Measurements from ENCODE around the gene FSTL5.

FSTL5 gene

DNA sequence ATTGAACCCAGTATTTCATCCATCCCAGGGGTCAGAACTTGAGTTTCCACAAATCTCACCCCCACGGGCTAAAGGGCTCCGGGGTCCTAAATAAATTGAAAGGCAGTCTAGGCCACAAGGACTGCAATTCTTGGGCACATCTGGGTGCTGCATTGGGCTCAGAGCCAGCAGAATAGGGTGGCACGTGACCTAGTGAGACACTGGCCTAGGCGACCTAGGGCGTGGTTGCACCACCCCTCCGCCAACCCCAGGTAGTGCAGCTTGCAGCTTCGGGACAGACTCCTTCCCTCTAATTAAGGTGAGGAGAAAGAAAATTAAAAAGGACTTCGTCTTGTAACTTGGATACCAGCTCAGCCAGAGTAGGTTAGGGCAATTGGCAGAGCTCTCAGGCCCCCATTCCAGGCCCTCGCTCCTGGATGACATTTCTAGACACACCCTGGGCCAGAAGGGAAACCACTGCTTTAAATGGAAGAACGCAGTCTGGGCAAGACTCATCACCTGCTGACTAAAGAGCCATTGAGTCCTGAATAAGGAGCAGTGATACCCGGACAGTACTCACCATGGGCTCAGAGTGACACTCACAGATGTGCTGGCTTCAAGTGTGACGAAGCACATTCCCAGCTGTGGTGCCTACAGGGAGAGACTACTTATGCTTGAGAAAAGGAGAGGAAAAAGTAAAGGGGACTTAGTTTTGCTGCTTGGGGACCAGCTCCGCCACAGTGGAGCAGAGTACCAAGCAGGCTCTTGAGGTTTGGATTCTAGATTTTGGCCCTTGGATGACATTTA, 735.4 kb downstream of the FSTL5 start:
- FAIRE-seq = no peak

DNA sequence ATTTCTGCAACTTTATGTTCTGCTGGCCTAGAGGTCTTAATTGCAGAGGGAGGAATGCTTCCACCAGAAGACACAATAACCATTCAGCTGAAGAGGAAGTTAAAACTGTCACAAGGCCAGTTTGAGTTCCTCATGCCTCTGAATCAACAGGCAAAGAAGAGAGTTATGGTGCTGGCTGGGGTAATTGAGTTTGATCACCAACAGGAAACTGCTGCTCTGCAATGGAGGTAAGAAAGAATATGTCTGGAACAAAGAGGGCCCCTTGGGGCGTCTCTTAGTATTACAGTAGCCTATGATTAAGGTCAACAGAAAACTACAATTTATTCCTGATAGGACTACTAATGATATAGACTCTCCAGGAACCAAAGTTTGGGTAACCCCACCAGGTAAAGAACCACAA, 744.0 kb downstream of the FSTL5 start:
- no peak for FAIRE-seq

DNA sequence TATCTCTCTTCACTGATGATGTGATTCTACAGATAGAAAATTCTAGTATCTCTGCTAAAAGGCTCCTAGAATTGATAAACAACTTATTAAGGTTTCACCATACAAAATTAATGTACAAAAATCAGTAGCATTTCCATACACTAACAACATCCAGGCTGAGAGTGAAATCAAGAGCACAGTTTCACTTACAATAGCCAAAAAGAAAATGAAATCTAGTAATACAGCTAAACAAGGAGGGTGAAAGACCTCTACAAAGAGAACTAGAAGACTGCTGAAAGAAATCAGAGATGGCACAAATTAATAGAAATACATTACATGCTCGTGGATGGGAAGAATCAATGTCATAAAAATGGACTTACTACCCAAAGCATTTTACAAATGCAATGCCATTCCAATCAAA, 751.9 kb downstream of the FSTL5 start:
- no peak for FAIRE-seq

DNA sequence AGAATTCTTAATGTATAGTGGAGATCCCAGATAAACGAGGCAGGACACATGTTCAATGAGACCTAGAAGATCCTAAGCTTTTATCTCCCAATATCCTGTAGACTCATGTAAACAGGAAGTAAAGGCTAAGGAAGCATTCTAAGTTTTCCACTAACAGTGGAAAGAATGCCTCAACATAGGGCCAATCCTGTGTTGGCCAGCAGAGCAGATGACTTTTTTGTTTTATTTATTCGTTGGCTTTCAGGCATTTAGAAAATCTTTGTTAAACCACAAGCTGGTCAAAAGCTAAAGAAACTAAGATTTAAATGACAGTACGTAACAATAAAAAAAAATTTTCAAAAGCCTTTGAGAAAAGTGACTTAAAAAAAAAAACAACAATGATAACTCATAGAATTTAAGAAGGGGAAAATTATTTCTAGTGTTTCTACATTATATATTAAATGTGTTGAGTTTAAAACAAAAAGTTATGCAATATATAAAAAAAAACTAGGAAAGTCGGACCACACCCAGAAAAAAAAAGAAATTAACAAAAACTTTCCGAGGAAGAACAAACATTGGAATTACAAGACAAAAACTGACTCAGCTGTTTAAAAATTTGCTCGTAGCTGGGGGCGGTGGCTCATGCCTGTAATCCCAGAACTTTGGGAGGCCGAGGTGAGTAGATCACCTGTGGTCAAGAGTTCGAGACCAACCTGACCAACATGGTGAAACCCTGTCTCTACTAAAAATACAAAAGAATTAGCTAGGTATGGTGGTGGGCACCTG, 759.3 kb downstream of the FSTL5 start:
- no peak for FAIRE-seq

DNA sequence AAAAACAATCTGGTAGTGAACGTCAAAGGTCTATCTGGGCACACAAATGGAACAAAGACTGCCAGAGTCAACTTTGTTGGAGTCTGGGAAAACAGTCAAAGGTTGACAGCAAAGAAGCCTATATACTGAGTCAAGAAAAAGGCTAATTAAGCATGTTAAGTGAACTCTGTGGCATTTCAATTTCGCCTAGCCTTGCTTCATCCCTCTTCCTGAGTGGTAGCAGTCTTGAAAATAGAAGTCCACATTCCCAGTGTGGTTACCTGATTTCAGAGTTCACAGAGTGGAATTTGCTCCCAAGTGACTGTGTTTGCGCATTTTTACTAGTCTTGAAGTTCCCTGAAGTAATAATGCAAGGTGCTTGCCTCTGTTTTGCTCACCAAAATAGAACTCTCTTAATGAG, 760.0 kb downstream of the FSTL5 start:
- no peak for FAIRE-seq

DNA sequence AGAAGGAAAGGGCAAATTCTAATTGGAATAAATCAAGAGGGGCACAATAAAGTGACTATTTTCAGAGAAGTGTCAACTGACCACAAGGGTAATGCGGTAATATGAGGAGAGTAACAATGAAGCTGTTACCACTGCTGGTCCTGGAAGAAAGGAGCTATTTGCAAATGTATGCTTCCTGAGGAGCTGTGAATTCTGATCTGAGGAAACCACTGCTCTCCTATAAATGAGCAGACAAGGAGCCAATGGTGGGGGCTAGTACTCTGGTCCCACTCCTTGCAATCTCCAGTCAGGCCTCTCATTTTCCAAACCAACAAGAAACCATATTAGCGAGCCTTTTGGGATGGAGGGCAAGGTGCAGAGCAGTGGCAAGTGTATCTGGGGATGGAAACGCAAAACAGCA, 770.2 kb downstream of the FSTL5 start:
- no peak for FAIRE-seq

DNA sequence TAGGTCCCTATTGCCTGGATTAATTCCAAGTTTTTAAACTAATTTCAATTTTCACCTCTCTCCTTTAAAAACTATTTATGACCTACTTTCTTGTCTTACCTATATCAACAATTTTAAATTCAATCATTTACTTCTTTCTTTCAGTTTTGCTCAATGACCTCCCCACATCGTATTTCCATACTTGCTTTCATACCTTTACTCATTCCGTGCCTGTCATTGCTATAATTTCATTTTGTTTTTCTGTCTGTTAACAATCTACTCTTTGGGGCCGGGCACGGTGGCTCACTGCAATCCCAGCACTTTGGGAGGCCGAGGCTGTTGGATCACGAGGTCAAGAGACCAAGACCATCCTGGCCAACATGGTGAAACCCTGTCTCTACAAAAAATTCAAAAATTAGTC, 781.1 kb downstream of the FSTL5 start:
- no peak for FAIRE-seq

DNA sequence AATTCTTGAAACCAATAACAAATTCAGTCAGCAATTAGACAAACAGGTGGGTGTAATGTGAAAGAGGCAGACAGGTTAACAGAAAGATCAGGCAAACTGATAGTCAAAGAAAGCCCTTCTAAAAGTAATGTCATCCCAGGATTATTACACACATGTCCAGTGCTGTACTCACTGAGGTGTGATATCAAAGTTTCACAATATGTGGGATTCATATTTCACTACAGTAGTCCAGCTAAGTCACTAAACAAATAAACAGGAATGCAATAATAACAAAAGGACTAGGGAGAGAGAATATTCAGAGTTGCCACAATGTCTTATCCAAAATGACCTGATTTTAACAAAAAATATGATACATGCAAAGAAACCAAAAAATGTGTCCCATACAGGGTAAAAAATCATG, 787.5 kb downstream of the FSTL5 start:
- FAIRE-seq = no peak

DNA sequence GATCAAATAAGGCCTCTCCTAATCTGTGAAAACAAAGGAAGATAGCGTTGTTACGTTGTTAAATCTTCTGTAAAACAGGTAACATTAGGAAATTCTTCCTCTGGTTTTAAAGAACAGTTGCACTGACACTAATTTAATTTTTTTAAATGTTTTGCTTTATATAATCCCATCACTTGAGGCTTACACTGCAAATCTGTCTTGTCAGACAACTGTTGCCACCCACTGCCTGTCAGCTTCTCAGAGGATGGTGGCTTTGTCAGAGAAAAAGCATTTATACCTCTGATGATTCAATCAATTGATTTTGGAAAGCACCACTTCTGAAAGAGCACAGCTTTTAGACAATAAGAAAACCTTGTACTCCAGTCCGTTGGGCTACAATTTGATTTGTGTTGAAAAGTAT, 799.1 kb downstream of the FSTL5 start:
- FAIRE-seq = no peak

DNA sequence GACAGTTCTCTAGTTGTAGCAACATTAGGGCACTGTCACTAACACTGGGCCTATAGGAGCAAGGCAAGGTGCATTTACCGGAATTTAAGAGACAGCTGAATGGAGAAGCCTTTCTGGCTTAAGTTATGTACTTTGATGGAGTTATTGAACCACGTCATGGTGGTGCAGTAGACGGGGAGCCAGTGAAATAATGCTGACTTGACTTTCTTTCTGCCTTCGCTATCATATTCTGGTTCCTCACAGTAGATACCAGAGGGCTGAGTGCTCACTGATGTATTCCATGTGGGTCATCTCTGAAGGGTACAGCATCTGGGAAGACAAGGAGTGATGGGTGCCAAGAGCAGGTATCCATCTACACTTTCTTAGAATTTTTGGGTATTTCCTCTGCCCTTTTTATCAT, 802.8 kb downstream of the FSTL5 start:
- FAIRE-seq = no peak

DNA sequence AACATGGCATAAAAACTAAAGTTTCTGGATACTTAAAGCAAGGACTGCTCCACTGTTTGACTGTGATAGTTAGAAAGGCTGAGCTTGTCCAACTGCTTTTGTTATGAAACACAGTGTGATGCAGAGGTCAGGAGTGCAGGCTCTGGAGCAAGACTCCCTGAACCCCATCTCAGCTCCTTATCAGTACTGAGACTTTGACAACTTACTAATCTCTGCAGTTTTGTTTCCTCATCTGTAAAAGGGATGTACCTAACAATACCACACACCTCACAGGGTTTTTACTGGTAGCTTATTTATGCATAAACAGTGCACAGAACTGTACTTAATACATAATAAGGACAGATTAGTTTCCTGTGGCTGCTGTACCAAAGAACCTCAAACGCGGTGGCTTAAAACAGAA, 804.3 kb downstream of the FSTL5 start:
- FAIRE-seq = no peak

DNA sequence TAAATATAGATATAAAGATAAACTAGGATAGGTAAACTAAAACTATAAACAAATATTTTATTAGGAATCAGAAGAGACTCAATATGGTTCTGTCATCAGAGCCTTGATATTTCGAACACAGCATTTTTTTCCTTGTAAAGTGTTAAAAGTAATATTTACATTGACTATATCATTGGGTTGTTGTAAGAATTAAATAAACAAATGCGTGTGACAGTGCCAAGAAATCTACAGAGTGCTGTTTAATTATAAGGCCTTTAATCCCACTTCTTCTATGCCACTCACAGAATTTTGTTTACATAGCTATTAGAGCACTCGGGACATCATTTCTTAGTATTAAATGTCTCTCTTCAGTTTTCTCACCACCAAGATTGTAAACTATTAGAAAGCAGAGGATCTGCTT, 807.4 kb downstream of the FSTL5 start:
- FAIRE-seq = peak; percentile 33

DNA sequence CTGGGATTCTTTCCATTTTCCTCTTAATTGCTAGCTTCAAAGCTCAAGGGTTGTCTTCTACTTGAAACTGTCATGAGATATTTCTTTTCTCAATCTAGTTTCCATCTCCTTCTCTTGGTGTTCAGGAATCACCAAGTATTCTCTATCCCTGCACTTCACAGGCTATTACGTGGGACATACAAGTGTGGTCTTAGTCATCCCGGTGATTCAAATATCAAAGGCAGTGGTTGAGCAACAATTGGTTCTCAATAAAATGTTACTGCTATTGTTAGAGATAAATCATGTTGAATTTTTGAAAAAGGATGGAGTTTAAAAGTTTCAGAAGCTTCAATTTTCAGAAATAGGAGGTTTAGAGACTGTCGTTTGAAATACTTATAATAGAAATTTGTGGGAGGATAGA, 812.9 kb downstream of the FSTL5 start:
- FAIRE-seq = no peak

DNA sequence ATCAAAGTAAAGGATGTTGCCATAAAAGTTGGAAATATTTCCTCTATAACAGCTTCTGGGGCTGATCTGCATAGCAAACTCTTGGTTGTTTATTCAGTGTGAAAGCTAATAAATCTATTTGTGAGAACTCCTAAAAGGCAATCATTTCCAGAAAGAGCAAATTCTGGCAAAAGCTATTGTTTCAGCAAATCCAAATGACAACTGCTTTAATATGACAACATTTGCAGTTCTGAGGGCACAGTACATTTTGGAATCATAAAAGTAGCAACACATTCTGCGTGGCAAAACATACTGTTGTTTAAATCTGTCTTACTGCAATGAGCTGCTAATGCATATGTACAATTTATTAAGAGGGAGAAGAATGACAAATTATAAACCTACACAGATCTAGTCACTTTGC, 818.1 kb downstream of the FSTL5 start:
- no peak for FAIRE-seq

DNA sequence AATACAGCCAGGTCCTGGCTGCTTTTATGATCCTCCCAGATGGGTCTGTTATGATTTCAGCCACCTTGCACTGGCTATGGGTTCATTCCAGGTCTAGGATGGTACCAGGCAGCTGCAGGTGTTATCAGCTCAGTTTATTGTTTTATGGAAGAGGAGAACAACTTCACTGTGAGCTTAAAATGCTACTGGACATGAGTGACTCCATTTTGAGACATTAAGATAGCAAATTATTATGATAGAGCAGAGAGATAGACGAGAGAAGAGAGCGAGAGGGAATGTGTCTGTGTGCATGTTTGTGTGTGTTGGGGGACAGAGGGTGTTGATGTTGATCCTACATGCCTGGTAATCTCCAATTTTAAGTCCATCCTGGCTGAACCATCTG, 820.2 kb downstream of the FSTL5 start:
- FAIRE-seq = no peak

DNA sequence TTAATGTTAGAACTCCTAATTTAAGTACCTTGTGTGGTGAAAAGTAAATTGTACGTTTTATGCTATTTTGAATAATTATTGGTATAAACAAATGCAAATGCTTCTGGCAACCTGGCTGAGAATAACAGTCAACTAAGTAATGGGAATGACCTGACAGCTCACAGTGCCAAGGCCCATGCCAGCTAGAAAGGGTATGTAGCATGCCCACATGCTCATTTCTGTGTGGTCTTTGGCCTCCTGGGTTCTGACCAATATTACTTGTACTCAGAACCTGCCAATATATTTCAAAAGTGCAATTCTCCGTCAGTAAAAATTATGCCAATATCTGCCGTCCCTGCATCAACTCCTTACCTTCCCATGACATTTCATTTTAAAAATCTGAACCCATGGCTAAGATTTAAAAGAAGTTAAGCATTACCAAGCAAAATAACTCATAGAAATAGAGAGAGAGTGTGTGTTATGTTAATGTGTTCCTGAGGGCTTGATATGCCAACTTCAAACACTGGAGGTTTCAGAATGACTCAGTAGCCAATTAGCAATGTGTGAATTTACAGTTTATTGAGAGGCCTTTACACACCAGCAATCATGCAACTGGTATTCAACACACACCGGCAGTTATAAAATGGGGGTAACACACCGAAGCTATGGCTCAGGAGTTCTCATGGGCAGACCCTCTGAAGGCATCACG, 820.8 kb downstream of the FSTL5 start:
- no peak for FAIRE-seq

DNA sequence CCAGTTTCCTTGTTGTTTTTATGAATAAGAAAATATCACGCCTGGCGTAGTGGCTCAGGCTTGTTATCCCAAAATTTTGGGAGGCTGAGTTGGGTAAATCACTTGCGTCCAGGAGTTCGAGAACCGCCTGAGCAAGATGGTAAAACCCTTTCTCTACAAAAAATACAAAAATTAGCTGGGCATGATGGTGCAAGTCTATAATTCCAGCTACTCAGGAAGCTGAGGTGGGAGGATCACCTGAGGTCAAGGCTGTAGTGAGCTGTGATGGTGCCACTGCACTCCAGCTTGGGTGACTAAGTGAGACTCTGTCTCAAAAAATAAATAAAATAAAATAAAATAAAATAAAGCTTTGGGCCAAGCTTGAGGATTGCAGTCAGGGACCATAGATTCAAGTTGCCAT, 827.2 kb downstream of the FSTL5 start:
- no peak for FAIRE-seq

DNA sequence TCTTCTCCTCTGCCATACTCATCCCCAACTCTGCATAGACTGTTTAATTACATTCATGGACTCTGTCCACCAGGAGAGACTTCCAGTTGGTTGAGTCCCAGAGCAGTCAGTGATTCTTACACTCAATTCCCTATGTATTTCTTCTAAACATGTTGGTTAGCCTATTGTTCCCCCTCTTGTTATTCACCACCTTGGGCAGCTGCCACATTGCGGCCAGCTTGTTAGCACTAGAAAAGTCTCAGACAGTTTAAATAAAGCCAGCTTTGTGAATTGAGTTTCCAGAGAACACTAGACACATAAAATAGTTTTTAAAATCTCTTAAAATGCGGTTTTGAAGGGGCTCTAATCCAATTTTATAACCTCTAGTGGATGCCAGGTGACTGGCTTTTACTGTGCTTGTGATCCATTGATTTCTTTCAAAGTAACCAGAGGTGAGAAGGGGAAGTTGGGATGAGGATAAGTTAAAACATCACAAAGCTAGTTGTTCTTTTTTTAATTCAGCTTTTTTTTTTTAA, 827.7 kb downstream of the FSTL5 start:
- FAIRE-seq = no peak

All from islet of Langerhans (tissue), 1 donor.